ENCODE results near the gene HSPA1B.
"Not testable (repeated sequence)": the region's sequence is repeated elsewhere in the genome, so short reads cannot be mapped to it uniquely, and the experiment has no call there.

Gene HSPA1B

GRCh38 chr6:31827286-31828079 lies at the start of gene HSPA1B:
Gene HSPA1B, plus strand, starts transcription at chr6:31827738. Its CDS starts 213 bp downstream, at chr6:31827951.
- DNase-seq = peak; percentile 95 to 96

- DNase-seq = no peak
Observed at GRCh38 chr6:31778193-31778592, 49.3 kb upstream of the HSPA1B start.

GRCh38 chr6:31778999-31779885 lies 48.3 kb upstream of the HSPA1B start:
- no peak for DNase-seq

- DNase-seq = no peak
Observed at GRCh38 chr6:31779908-31780307, 47.6 kb upstream of the HSPA1B start.

GRCh38 chr6:31780507-31781243 lies 46.9 kb upstream of the HSPA1B start:
- no peak for DNase-seq

GRCh38 chr6:31781244-31782125 lies 46.1 kb upstream of the HSPA1B start:
- no peak for DNase-seq

GRCh38 chr6:31782126-31782855 lies 45.2 kb upstream of the HSPA1B start:
- no peak for DNase-seq

GRCh38 chr6:31784098-31784925 lies 43.2 kb upstream of the HSPA1B start:
- DNase-seq = no peak

- no peak for DNase-seq
Observed at GRCh38 chr6:31785475-31785874, 42.1 kb upstream of the HSPA1B start.

- DNase-seq = no peak
Observed at GRCh38 chr6:31791324-31792089, 36.0 kb upstream of the HSPA1B start.

- DNase-seq = no peak
Observed at GRCh38 chr6:31792090-31792374, 35.5 kb upstream of the HSPA1B start.

- DNase-seq = no peak
Observed at GRCh38 chr6:31792761-31793171, 34.8 kb upstream of the HSPA1B start.

GRCh38 chr6:31793927-31794245 lies 33.7 kb upstream of the HSPA1B start:
- DNase-seq = not testable (repeated sequence)

GRCh38 chr6:31794294-31794865 lies 33.2 kb upstream of the HSPA1B start:
- no peak for DNase-seq

GRCh38 chr6:31794866-31795615 lies 32.5 kb upstream of the HSPA1B start:
- DNase-seq = no peak

GRCh38 chr6:31795616-31796298 lies 31.8 kb upstream of the HSPA1B start, which contains the start of gene VARS1:
Gene VARS1, minus strand, starts transcription at chr6:31795752. Its CDS starts 535 bp downstream, at chr6:31795217.
- peak; percentile 31 to 81 for DNase-seq

- no peak for DNase-seq
Observed at GRCh38 chr6:31796993-31797385, 30.5 kb upstream of the HSPA1B start.

GRCh38 chr6:31797588-31797987 lies 29.9 kb upstream of the HSPA1B start:
- no peak for DNase-seq

Measured in NCI-H187 (cell line).